ENCODE data around the gene ANP32B.
"Not testable (repeated sequence)": the region's sequence is repeated elsewhere in the genome, so short reads cannot be mapped to it uniquely, and the experiment has no call there.

ANP32B gene

DNA sequence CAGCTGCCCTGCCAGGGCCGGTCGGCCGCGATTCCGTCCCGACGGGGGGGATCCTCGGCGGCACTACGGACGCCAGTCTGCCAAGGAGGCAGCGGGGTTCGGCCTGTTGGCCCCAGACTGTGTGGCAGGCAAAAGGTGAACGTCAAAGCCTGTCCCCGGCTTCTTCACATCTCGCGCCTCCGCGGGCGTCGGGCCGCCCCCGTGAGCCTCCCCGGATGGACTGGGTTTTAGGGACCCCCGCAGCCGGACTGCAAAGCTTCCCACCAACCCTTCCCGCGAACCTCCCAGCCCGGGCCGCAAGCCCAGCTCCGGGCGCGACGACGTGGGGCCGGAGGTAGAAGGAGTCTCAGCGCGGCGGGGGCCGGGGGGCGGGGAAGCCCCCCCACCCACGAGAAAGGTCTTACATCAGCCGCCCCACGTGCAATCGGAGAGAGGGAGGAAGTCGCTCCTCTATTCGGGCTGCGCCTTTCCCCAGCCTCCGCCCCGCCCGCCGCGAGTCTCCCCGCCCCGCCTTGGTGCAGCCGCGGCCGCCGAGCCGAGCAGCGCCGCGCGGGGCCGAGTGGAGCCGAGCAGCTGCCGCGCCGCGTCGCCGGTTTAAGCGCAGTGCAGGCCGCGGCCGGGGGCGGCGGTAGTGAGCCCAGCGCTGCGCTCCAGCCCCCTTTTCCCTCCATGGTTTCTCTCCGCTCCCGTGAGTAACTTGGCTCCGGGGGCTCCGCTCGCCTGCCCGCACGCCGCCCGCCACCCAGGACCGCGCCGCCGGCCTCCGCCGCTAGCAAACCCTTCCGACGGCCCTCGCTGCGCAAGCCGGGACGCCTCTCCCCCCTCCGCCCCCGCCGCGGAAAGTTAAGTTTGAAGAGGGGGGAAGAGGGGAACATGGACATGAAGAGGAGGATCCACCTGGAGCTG is at the start of gene ANP32B:
TSS of gene ANP32B (plus strand) at position 659 of the 906 bp plus-strand sequence. CDS start at position 874, 215 bp downstream.
- DNase-seq: peak; percentile 59 to 87

- DNase-seq: no peak
Observed at GRCh38 chr9:97934321-97935115, 48.6 kb upstream of the ANP32B start.

DNA sequence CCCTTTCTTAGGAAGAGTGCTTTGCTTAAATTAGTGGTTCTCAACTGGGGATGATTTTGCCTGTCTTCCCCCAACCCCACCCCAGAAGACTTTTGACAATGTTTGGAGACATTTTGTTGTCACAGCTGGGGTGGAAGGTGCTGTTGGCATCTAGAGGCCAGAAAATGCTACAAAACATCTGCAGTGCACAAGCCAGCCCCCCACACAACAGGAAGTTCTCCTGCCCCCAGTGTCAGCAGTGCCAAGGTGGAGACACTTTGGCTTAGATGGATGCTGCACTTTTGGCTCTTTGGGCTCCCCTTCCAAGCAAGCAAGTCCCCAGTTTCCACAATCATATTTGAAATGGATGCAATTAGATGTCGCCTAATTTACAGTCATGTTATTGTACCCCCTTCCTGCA is 47.9 kb upstream of the ANP32B start:
- no peak for DNase-seq

GRCh38 chr9:97936998-97937397 is 46.1 kb upstream of the ANP32B start:
- no peak for DNase-seq

- DNase-seq: no peak
Observed at GRCh38 chr9:97938081-97938644, 45.0 kb upstream of the ANP32B start, which contains the start of gene HEMGN. Gene HEMGN, minus strand, starts transcription at chr9:97938172. Its CDS starts 36 bp downstream, at chr9:97938136.

DNA sequence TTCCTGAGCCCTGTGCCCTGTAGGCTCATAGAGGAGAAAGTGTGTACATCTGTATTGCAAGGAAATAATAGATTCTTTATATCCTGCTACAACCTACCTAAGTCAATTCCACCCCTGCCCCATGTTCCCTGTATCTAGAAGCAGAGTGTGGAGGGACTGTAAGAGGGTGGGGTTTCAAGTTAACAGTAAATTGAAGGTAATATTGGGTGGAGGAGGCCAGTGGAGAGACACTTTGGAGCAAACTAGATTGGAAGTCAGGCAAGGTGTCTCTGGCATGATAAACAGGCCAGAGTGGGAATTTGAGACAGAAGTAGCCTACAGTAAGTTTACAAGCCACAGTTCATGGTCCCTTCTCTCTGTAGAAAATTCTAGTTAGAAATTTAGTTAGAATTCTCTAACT is 42.9 kb upstream of the ANP32B start:
- no peak for DNase-seq

DNA sequence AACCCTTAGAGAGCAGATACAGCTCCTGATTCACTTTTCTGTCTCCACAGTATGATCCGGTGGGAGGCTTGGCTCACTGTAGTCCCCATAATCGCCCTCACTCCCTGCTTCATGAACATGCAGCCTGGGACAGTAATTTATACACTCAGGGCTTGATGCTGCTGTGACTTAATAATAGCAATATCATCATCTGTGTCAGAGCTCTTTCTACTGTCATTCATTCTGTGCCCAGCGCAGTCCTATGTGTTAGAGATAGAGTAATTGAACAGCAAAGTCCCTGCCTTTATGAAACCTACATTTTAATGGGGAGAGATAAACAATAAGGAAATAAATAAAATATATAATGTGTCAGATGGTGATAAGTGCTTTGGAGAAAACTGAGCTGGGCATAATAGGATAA is 42.4 kb upstream of the ANP32B start:
- DNase-seq: no peak

DNA sequence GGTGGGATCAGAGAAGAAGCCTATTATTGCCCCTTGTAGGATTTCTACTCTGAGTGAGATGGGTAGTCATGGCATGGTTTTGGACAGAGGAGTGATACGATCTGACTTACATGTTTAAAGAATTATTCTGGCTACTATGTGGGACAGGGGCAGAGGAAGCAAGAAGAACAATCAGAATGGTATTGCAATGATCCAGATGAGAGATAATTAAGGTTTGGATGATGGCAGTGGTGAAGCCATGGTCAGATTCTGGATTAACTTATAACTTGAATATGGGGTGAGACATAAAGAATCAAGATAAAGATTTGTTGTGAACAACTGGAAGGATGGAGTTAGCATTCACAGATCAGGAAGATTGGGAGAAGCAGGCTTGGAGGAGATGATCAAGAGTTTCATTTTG is 41.8 kb upstream of the ANP32B start:
- no peak for DNase-seq

- DNase-seq: no peak
Observed at GRCh38 chr9:97943308-97943855, 39.8 kb upstream of the ANP32B start.

DNA sequence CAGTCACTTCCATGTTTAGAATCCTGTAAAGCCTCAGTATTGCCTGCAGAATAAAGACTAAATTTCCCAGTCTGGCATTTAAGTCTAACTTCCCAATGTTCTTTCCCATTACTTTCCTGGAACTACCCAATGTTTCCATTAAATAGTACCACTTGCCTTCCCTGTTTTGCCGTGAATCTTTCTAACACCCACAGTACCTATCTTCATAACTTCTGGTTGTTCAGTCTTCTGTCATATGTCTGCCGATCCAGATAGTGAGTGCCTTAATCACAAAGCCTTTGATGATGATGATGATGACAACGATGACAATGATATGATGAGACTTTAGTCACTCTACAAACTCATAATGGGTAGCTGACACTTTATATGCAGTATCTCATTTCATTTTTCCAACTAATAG is 38.5 kb upstream of the ANP32B start:
- no peak for DNase-seq

DNA sequence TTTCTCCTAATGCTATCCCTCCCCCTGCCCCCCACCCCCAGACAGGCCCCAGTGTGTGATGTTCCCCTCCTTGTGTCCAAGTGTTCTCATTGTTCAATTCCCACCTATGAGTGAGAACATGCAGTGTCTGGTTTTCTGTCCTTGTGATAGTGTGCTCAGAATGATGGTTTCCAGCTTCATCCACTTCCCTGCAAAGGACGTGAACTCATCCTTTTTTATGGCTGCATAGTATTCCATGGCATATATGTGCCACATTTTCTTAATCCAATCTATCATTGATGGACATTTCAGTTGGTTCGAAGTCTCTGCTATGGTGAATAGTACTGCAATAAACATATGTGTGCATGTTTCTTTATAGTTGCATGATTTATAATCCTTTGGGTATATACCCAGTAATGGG is 37.7 kb upstream of the ANP32B start:
- DNase-seq: not testable (repeated sequence)

GRCh38 chr9:97947094-97947493 is 36.0 kb upstream of the ANP32B start:
- DNase-seq: not testable (repeated sequence)

DNA sequence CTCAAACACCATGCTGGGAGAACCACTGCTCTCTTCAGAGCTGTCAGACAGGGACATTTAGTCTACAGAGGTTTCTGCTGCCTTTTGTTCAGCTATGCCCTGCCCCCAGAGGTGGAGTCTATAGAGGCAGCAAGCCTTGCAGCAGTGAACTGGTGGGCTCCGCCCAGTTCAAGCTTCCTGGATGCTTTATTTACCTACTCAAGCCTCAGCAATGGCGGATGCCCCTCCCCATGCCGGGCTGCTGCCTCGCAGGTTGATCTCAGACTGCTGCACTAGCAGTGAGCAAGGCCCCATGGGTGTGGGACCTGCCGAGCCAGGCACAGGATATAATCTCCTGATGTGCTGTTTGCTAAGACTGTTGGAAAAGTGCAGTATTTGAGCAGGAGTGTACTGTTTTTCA is 32.3 kb upstream of the ANP32B start:
- DNase-seq: not testable (repeated sequence)

DNA sequence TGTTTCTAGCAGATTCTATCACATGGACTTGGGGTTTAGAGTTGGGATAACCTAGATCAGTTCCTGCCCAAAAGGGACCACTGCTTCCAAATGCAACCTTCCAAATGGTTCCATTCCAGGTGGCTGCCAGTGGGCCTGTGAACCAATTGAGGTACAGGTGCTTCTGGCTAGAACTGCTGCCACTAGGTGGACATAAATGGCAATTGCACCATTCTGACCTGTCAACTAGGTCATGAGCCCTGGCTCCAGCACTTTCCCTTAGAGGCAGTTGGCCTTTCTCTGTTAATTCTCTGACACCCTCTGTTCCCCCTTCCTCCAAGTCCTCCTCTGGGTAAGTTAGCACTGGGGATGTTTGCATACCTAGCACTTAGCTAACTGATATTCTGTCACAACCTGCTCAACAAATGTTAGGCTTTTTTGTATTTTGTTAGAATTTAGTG is 28.6 kb upstream of the ANP32B start:
- peak; percentile 12 to 59 for DNase-seq

- DNase-seq: no peak
Observed at GRCh38 chr9:97956331-97956730, 26.8 kb upstream of the ANP32B start.

- no peak for DNase-seq
Observed at GRCh38 chr9:97958812-97959511, 24.2 kb upstream of the ANP32B start.

GRCh38 chr9:97959585-97959984 is 23.6 kb upstream of the ANP32B start:
- DNase-seq: no peak

DNA sequence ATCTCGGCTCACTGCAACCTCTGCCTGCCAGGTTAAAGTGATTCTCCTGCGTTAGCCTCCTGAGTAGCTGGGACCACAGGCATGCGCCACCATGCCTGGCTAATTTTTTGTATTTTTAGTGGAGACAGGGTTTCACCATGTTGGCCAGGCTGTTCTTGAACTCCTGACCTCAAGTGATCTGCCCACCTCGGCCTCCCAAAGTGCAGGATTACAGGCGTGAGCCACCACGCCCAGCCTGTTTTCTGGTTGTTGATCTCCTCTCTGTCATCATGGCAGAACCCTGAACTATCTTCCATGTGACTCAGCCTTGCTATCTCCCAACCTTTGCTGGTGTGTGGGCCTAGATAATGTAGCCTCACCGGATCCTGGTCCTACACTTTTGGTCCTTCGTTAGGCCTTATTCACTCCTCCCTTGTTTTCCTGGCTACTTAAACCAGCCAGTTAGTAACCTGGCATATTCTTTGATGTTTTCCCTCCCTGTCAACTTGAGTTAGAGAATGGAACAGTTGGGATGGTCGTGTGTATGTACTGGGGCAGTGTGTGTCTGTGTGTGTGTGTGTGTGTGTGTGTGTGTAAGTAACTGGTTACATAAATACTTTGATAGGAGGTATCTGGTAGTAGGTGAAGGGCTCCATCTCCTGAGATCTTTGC is 22.3 kb upstream of the ANP32B start:
- DNase-seq: not testable (repeated sequence)

DNA sequence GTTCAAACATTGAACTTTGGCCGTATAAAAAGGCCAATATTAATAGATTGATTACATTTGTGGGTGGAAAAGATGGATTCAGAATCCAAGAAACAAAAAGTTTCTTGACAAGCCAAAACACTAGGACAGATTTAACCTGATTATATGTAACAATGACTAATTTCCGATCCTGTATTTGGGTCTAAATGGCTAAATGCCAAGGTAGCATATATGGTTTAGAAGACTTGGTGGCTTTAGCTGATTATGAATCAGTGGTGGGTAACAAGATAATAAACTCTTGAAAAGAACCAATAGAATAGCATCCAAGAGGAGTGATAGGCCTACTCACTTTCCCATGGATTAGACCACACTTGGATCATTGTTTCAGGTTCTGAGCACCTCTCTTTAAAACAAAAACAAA is 21.8 kb upstream of the ANP32B start:
- DNase-seq: no peak

DNA sequence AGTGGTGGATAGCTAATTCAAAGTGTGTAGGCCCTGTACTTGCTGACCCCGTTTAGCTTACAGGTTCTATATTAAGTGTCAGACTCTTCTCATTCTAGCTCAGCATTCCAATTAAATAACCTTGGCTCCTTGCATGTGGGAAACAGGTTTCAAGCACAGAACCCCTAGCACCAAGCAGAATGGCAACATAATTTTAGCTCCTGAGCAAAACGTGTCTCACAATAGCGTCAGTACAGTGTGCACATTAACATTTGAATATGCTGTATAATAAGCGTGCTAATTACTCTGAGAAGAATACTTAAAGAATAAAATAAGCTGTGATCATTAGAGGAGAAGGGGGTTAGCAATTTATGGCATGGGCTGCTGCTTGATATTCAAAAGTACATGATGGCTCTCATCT is 21.0 kb upstream of the ANP32B start:
- DNase-seq: no peak

DNA sequence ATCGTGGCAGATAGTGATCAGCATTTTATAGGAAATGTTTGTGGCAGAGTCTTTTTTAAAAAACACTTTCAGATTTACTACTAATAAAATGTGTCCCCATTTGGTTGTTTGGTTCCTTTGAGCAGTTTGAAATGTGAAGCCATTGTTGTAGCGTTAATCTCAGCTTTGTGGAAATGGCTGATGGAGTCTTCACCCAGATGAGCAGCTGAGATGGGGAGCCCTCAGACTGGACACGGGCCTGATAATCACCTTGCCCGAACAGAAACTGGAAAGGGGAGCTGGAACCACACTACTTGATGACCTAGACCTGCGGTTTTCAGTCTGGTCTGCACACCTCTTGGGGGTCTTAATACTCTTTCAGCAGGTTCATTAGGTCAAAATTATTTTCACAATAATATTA is 20.6 kb upstream of the ANP32B start:
- DNase-seq: no peak

- DNase-seq: no peak
Observed at GRCh38 chr9:97963232-97963631, 19.9 kb upstream of the ANP32B start.
